ENCODE results near the gene BRICD5. TPM values are rescaled to one million over a fixed set of nuclear protein-coding genes. Genes with fewer than 3 reads are reported as not detected.

BRICD5 gene
- total and polyA plus RNA-seq, 2 of the 4 experiments (the other 2 are of a cell fraction) = 0.18 to 0.94 TPM

DNA sequence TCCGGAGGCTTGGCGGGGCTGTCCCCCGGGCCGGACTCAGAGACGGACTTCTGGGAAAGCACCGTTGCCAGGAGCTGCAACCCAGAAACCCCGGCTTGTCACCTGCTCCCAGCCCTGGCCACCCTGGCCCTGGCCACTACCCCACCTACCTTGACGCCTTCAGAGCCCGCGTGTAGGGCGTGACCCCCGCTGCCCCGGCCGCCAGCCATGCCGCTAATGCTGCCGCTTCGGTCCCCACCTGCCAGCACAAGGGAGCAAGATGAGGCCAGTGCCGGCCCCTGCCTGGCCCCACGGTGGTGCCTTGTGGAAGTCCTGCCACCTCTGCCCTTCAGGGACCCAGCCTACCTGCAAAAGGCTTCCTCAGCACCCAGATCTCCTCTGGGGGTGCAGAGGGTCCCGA, 25.7 kb downstream of the BRICD5 start:
- H4K20me1 ChIP-seq (ENCODE audit: insufficient read depth, low read length) = peaks cover 7% of the 10 kb centered on the region; the same call in 1 of the 2 replicates
- no peak for TF ChIP-seq RAD21 (IDR thresholded peaks at IDR 0.05; ENCODE audit: low read length)
- TF ChIP-seq MXI1 (IDR thresholded peaks at IDR 0.05; ENCODE audit: borderline replicate concordance, low read depth, low read length) = no peak
- no peak for TF ChIP-seq BHLHE40 (IDR thresholded peaks at IDR 0.05; ENCODE audit: low read depth, low read length)
- TF ChIP-seq, protein P1, sequence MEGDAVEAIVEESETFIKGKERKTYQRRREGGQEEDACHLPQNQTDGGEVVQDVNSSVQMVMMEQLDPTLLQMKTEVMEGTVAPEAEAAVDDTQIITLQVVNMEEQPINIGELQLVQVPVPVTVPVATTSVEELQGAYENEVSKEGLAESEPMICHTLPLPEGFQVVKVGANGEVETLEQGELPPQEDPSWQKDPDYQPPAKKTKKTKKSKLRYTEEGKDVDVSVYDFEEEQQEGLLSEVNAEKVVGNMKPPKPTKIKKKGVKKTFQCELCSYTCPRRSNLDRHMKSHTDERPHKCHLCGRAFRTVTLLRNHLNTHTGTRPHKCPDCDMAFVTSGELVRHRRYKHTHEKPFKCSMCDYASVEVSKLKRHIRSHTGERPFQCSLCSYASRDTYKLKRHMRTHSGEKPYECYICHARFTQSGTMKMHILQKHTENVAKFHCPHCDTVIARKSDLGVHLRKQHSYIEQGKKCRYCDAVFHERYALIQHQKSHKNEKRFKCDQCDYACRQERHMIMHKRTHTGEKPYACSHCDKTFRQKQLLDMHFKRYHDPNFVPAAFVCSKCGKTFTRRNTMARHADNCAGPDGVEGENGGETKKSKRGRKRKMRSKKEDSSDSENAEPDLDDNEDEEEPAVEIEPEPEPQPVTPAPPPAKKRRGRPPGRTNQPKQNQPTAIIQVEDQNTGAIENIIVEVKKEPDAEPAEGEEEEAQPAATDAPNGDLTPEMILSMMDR (conservative IDR thresholded peaks at IDR 0.05; ENCODE audit: low read depth, low read length) = no peak
- TF ChIP-seq CEBPB (IDR thresholded peaks at IDR 0.05; ENCODE audit: low read depth, low read length) = no peak
- no peak for TF ChIP-seq MAZ (IDR thresholded peaks at IDR 0.05; ENCODE audit: borderline replicate concordance, low read depth, low read length)
- TF ChIP-seq CHD1 (IDR thresholded peaks at IDR 0.05; ENCODE audit: low read depth, low read length) = no peak
- no peak for TF ChIP-seq RFX5 (IDR thresholded peaks at IDR 0.05; ENCODE audit: low read depth, low read length)
- TF ChIP-seq, protein P2, sequence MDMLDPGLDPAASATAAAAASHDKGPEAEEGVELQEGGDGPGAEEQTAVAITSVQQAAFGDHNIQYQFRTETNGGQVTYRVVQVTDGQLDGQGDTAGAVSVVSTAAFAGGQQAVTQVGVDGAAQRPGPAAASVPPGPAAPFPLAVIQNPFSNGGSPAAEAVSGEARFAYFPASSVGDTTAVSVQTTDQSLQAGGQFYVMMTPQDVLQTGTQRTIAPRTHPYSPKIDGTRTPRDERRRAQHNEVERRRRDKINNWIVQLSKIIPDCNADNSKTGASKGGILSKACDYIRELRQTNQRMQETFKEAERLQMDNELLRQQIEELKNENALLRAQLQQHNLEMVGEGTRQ (IDR thresholded peaks at IDR 0.05; ENCODE audit: low read depth, low read length) = no peak
- TF ChIP-seq FOS (IDR thresholded peaks at IDR 0.05; ENCODE audit: low read depth, low read length) = no peak
- TF ChIP-seq, protein P3, sequence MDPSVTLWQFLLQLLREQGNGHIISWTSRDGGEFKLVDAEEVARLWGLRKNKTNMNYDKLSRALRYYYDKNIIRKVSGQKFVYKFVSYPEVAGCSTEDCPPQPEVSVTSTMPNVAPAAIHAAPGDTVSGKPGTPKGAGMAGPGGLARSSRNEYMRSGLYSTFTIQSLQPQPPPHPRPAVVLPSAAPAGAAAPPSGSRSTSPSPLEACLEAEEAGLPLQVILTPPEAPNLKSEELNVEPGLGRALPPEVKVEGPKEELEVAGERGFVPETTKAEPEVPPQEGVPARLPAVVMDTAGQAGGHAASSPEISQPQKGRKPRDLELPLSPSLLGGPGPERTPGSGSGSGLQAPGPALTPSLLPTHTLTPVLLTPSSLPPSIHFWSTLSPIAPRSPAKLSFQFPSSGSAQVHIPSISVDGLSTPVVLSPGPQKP (IDR thresholded peaks at IDR 0.05; ENCODE audit: borderline replicate concordance, low read depth, low read length) = no peak
- no peak for TF ChIP-seq POLR2A (IDR thresholded peaks at IDR 0.05; ENCODE audit: low read depth, low read length)
- no peak for TF ChIP-seq RCOR1 (IDR thresholded peaks at IDR 0.05; ENCODE audit: insufficient replicate concordance, low read length)
- TF ChIP-seq SMC3 (IDR thresholded peaks at IDR 0.05; ENCODE audit: low read depth, low read length) = no peak
- DNase-seq (no peak), ATAC-seq (ENCODE audit: low read depth) (no peak)
- no peak overlapping the region for H3K9ac ChIP-seq (ENCODE audit: low read depth, low read length)
- H3K14ac ChIP-seq (replicated peaks; ENCODE audit: low read depth, low read length) = no peak overlapping the region
- no peak overlapping the region for H2AFZ ChIP-seq (replicated peaks; ENCODE audit: low read length, poor library complexity)
- no peak overlapping the region for H4K91ac ChIP-seq (ENCODE audit: insufficient read depth, low read depth, low read length)
- BruUV-seq (replicated peaks) = no TSS peak
- H4K5ac ChIP-seq (ENCODE audit: low read depth, low read length) = no peak overlapping the region
- H2AK5ac ChIP-seq (ENCODE audit: low read depth, low read length) = no peak overlapping the region
- intact Hi-C loops (cut with micrococcal nuclease) (no loop called here), in situ Hi-C loops (cut with MboI; ENCODE audit: low sequenced_read_pairs) (no loop called here), dilution Hi-C loops (cut with HindIII; ENCODE audit: low sequenced_read_pairs, unreplicated experiment) (no loop called here)
- H4K8ac ChIP-seq (ENCODE audit: low read depth in 2 of 2, low read length in 2 of 2) = no peak overlapping the region
- CTCF ChIA-PET = no interaction called here
- H3K79me1 ChIP-seq (ENCODE audit: low read depth in 1 of 2, low read length in 2 of 2) = no peaks in the 10 kb centered on the region
- H3K9me1 ChIP-seq (ENCODE audit: insufficient read depth, low read length) = peaks cover 3% of the 10 kb centered on the region; the same call in 1 of the 2 replicates
- H3K23ac ChIP-seq (ENCODE audit: low read depth, low read length) = no peak overlapping the region
- H2BK5ac ChIP-seq (ENCODE audit: low read depth, low read length, poor library complexity, severe bottlenecking) = no peak overlapping the region
- no peak overlapping the region for H2BK20ac ChIP-seq (ENCODE audit: low read depth, low read length)
- no peak overlapping the region for H2AK9ac ChIP-seq (replicated peaks; ENCODE audit: low read depth, low read length, poor library complexity)
- no peaks in the 10 kb centered on the region for H3K4me1 ChIP-seq (ENCODE audit: control insufficient read depth, insufficient read depth, low read length)
- no peak overlapping the region for H3K56ac ChIP-seq (ENCODE audit: extremely low read depth, insufficient read depth, low read length)
- no peaks in the 10 kb centered on the region; the same call in 1 of the 2 replicates for H3K27me3 ChIP-seq (ENCODE audit: control insufficient read depth, insufficient read depth, low read length)
- no peak overlapping the region for H2BK120ac ChIP-seq (ENCODE audit: low read depth, low read length)
- H3K4me2 ChIP-seq (ENCODE audit: low read depth, low read length) = no peak overlapping the region
- H2BK15ac ChIP-seq (ENCODE audit: low read depth, low read length) = no peak overlapping the region
- H3K27ac ChIP-seq (ENCODE audit: insufficient read depth, low read length) = no peak overlapping the region
- H3K36me3 ChIP-seq (ENCODE audit: control insufficient read depth, insufficient read depth, low read length) = no peaks in the 10 kb centered on the region
- H3K4me3 ChIP-seq (ENCODE audit: insufficient read depth, low read depth, low read length) = no peak overlapping the region
- H3K4ac ChIP-seq (ENCODE audit: low read depth, low read length) = no peak overlapping the region
- H3K18ac ChIP-seq (ENCODE audit: low read depth, low read length) = no peak overlapping the region
- POLR2A ChIA-PET (ENCODE audit: unreplicated experiment) = no interaction called here
- no peaks in the 10 kb centered on the region for H3K9me3 ChIP-seq (ENCODE audit: control insufficient read depth, insufficient read depth, low read length)
- WGBS, 2 experiments (ENCODE audit: extremely low coverage in 2 of 2, insufficient read length in 1 of 2) = 90% methylated on average over 16 of the region's 20 CpGs; no CpG with 5 or more reads in 1 of the 2 experiments

All from IMR-90 (cell line).